Calu3 (cell line): ENCODE measurements around the gene STPG4. TPM values are rescaled to one million over a fixed set of nuclear protein-coding genes. Genes with fewer than 3 reads are reported as not detected.

Experiments
- BruUV-seq: library from RNA; stranded (reverse); fragments of 400-500 nt; replicated peaks from 2 replicates; lab custom pipeline; 2021; lab: Mats Ljungman, UMichigan
- CTCF ChIA-PET: fragments of 300-600 bp; sonication (Branson Sonifier 250); formaldehyde crosslinking; loops from one replicate; lab custom pipeline; 2022; ENCODE audit warnings: antibody characterized with exemption; lab: Charles Lee
- DNase-seq: peaks from one replicate; pipeline ENCODE4 v3.0.0; 2022
- H3K27ac Mint-ChIP-seq: one replicate; pipeline ENCODE4 v1.8.0; 2022; ENCODE audit warnings: mixed read lengths; ENCODE audit not compliant: unreplicated experiment
- H3K27me3 Mint-ChIP-seq: one replicate; pipeline ENCODE4 v1.8.0; 2022; ENCODE audit warnings: mixed read lengths; ENCODE audit not compliant: unreplicated experiment
- H3K36me3 Mint-ChIP-seq: one replicate; pipeline ENCODE4 v1.8.0; 2022; ENCODE audit warnings: mild to moderate bottlenecking, moderate library complexity, mixed read lengths; ENCODE audit not compliant: insufficient read depth, unreplicated experiment
- H3K4me1 Mint-ChIP-seq: one replicate; pipeline ENCODE4 v1.8.0; 2022; ENCODE audit warnings: mild to moderate bottlenecking, low read depth, mixed read lengths; ENCODE audit not compliant: unreplicated experiment
- H3K4me3 Mint-ChIP-seq: one replicate; pipeline ENCODE4 v1.8.0; 2022; ENCODE audit warnings: mild to moderate bottlenecking, low read depth, moderate library complexity, mixed read lengths; ENCODE audit not compliant: unreplicated experiment
- H3K9me3 Mint-ChIP-seq: one replicate; pipeline ENCODE4 v1.8.0; 2022; ENCODE audit warnings: low read depth, mixed read lengths; ENCODE audit not compliant: unreplicated experiment
- CTCF ChIP-seq: fragments of 200-600 bp; IDR thresholded peaks from one replicate; pipeline ENCODE4 v1.8.0; 2022; ENCODE audit warnings: antibody characterized with exemption; ENCODE audit not compliant: unreplicated experiment
- intact Hi-C: fragments of 100-400 bp; cut with micrococcal nuclease; formaldehyde crosslinking; loops from one replicate; pipeline ENCODE4 v1.10.0; 2022; ENCODE audit not compliant: unreplicated experiment
- total RNA-seq: library from RNA; stranded (reverse); gene quantifications from 2 replicates; pipeline ENCODE4 v1.2.3, GENCODE V29; 2022

Gene STPG4
- total RNA-seq, 1 experiment from 2014 or later: 12.7 TPM

- TF ChIP-seq CTCF: no peak
- CTCF ChIA-PET: no interaction called here
- Mint-ChIP-seq H3K27me3 (no peaks in the 10 kb centered on the region), H3K36me3 (peaks cover 45% of the 10 kb centered on the region), H3K4me3 (no peak overlapping the region), H3K27ac (no peak overlapping the region), H3K4me1 (peaks cover 29% of the 10 kb centered on the region), H3K9me3 (no peaks in the 10 kb centered on the region)
- intact Hi-C loops: no loop called here
- no TSS peak for BruUV-seq
- no peak for DNase-seq
Observed at GRCh38 chr2:47054868-47055267, 100.2 kb downstream of the STPG4 start.

GRCh38 chr2:47054036-47054555, 101.0 kb downstream of the STPG4 start:
- peaks cover 39% of the 10 kb centered on the region for H3K36me3 Mint-ChIP-seq
- no peaks in the 10 kb centered on the region for H3K9me3 Mint-ChIP-seq
- no peaks in the 10 kb centered on the region for H3K27me3 Mint-ChIP-seq
- CTCF ChIA-PET: no interaction called here
- H3K4me3 Mint-ChIP-seq: no peak overlapping the region
- peaks cover 29% of the 10 kb centered on the region for H3K4me1 Mint-ChIP-seq
- BruUV-seq: no TSS peak
- no peak overlapping the region for H3K27ac Mint-ChIP-seq
- no peak for TF ChIP-seq CTCF
- intact Hi-C loops: no loop called here
- DNase-seq: no peak

GRCh38 chr2:47052847-47053246, 102.3 kb downstream of the STPG4 start:
- H3K36me3 Mint-ChIP-seq: peaks cover 33% of the 10 kb centered on the region
- H3K4me1 Mint-ChIP-seq: peaks cover 21% of the 10 kb centered on the region
- no peak for TF ChIP-seq CTCF
- no peaks in the 10 kb centered on the region for H3K27me3 Mint-ChIP-seq
- DNase-seq: no peak
- no TSS peak for BruUV-seq
- no peaks in the 10 kb centered on the region for H3K9me3 Mint-ChIP-seq
- H3K27ac Mint-ChIP-seq: no peak overlapping the region
- CTCF ChIA-PET: interaction anchor here (0.6 kb wide), 1 partner anchor 16 kb away, joined by 6 read pairs; no protein-coding TSS in a partner anchor
- intact Hi-C loops: no loop called here
- H3K4me3 Mint-ChIP-seq: no peak overlapping the region

- H3K4me3 Mint-ChIP-seq: no peak overlapping the region
- H3K4me1 Mint-ChIP-seq: peaks cover 11% of the 10 kb centered on the region
- intact Hi-C loops: no loop called here
- H3K27ac Mint-ChIP-seq: no peak overlapping the region
- CTCF ChIA-PET: interaction anchor here (0.7 kb wide), 1 partner anchor 1165 kb away, joined by 3 read pairs; no protein-coding TSS in a partner anchor
- no peaks in the 10 kb centered on the region for H3K9me3 Mint-ChIP-seq
- no TSS peak for BruUV-seq
- no peak for TF ChIP-seq CTCF
- peaks cover 23% of the 10 kb centered on the region for H3K36me3 Mint-ChIP-seq
- no peaks in the 10 kb centered on the region for H3K27me3 Mint-ChIP-seq
- no peak for DNase-seq
Observed at GRCh38 chr2:47051562-47051961, 103.5 kb downstream of the STPG4 start.
